Keratinocyte (primary cell): ENCODE data around the gene SHISA2. TPM values are rescaled to one million over a fixed set of nuclear protein-coding genes. Genes with fewer than 3 reads are reported as not detected.

Source experiments
- DNase-seq: peaks from one replicate; pipeline ENCODE4 v3.0.0-alpha.2; 2011; ENCODE audit warnings: low read depth, missing footprints, low spot score
- FAIRE-seq: peaks from 2 replicates; lab custom pipeline; 2011; peaks lifted over from hg19 to GRCh38; lab: Jason Lieb, UNC
- H2AFZ ChIP-seq: 2 replicates; pipeline ENCODE4 v1.6.0; 2012; ENCODE audit warnings: low read length, control low read depth, inconsistent platforms; ENCODE audit not compliant: control insufficient read depth
- H3K27ac ChIP-seq: 2 replicates; pipeline ENCODE4 v1.5.1; 2011; ENCODE audit warnings: low read length; ENCODE audit not compliant: control insufficient read depth, insufficient read depth
- H3K27me3 ChIP-seq: 3 replicates; pipeline ENCODE4 v1.6.0; 2011; ENCODE audit warnings: low read length; ENCODE audit not compliant: control insufficient read depth, insufficient read depth; ENCODE audit errors: extremely low read depth
- H3K36me3 ChIP-seq, 2 experiments: 2 replicates in 1 of 2; 3 replicates in 1 of 2; pipeline ENCODE4 v1.5.1; 2011; ENCODE audit warnings: low read length in 2 of 2, mild to moderate bottlenecking in 1 of 2; ENCODE audit not compliant: control insufficient read depth in 2 of 2, insufficient read depth in 2 of 2; ENCODE audit errors: extremely low read depth in 1 of 2
- H3K4me1 ChIP-seq: 3 replicates; pipeline ENCODE4 v1.5.1; 2011; ENCODE audit warnings: low read length; ENCODE audit not compliant: control insufficient read depth, insufficient read depth; ENCODE audit errors: extremely low read depth
- H3K4me2 ChIP-seq: 3 replicates; pipeline ENCODE4 v1.6.0; 2011; ENCODE audit warnings: low read depth, low read length; ENCODE audit not compliant: control insufficient read depth, insufficient read depth; ENCODE audit errors: extremely low read depth
- H3K4me3 ChIP-seq, 3 experiments: fragments of 200-600 bp in 1 of 3; sonication (generic) in 1 of 3; 2 replicates in 2 of 3; 3 replicates in 1 of 3; pipeline ENCODE4 v1.5.1; 2011 to 2016; ENCODE audit warnings: low read length in 3 of 3, mild to moderate bottlenecking in 3 of 3, control low read depth in 2 of 3, inconsistent platforms in 1 of 3, low read depth in 1 of 3, mixed read lengths in 1 of 3, mixed run types in 1 of 3, moderate library complexity in 1 of 3; ENCODE audit not compliant: control insufficient read depth in 2 of 3, insufficient read depth in 2 of 3; ENCODE audit errors: extremely low read depth in 1 of 3
- H3K79me2 ChIP-seq: 2 replicates; pipeline ENCODE4 v1.6.0; 2012; ENCODE audit warnings: low read length; ENCODE audit not compliant: control insufficient read depth, insufficient read depth
- H3K9ac ChIP-seq: 3 replicates; pipeline ENCODE4 v1.6.0; 2011; ENCODE audit warnings: low read length; ENCODE audit not compliant: control insufficient read depth, insufficient read depth; ENCODE audit errors: extremely low read depth
- H3K9me1 ChIP-seq: 3 replicates; pipeline ENCODE4 v1.6.0; 2011; ENCODE audit warnings: low read length; ENCODE audit not compliant: control insufficient read depth, insufficient read depth; ENCODE audit errors: extremely low read depth
- H3K9me3 ChIP-seq: 2 replicates; pipeline ENCODE4 v1.5.1; 2012; ENCODE audit warnings: low read depth, low read length; ENCODE audit not compliant: control insufficient read depth
- H4K20me1 ChIP-seq: 3 replicates; pipeline ENCODE4 v1.6.0; 2011; ENCODE audit warnings: low read length; ENCODE audit not compliant: control insufficient read depth, insufficient read depth; ENCODE audit errors: extremely low read depth
- EZH2 ChIP-seq: IDR thresholded peaks from one replicate; pipeline ENCODE4 v1.6.1; 2012; ENCODE audit warnings: inconsistent platforms, mild to moderate bottlenecking, low read length, moderate library complexity
- dilution Hi-C: fragments of 300-500 bp; cut with MboI; formaldehyde crosslinking; loops from one replicate; pipeline ENCODE4 v1.7.0; 2020; ENCODE audit warnings: low sequenced_read_pairs; ENCODE audit not compliant: extremely low pct_ligation_motif_present
- polyA plus RNA-seq, 5 experiments: library from polyadenylated mRNA; depleted of rRNA in 3 of 5; stranded (reverse) in 3 of 5; stranded (forward) in 1 of 5; unstranded in 1 of 5; fragments of >200 nt; gene quantifications; 1 replicate in 1 of 5; 2 replicates in 3 of 5; 3 replicates in 1 of 5; pipeline versions ENCODE4 v1.2.1 to v1.2.3, GENCODE V29; 2011 to 2012; ENCODE audit warnings: missing spikeins in 2 of 5, low read depth in 1 of 5, low replicate concordance in 1 of 5
- TF ChIP-seq, protein P1 (sequence below), 3 experiments: IDR thresholded peaks in 1 of 3; conservative IDR thresholded peaks in 1 of 3; optimal IDR thresholded peaks in 1 of 3; 2 replicates in 2 of 3; 3 replicates in 1 of 3; pipeline versions ENCODE3 to v1.5.1; 2011; ENCODE audit warnings: low read length in 3 of 3, mild to moderate bottlenecking in 3 of 3, moderate library complexity in 2 of 3, control low read depth in 1 of 3, inconsistent platforms in 1 of 3; ENCODE audit not compliant: insufficient read depth in 2 of 3; ENCODE audit errors: extremely low read depth in 1 of 3

SHISA2 gene
- polyA plus RNA-seq, 1 donor (not counting 4 experiments of a cell fraction or from before 2014, with no cell fraction given), result 0.18 TPM

DNA sequence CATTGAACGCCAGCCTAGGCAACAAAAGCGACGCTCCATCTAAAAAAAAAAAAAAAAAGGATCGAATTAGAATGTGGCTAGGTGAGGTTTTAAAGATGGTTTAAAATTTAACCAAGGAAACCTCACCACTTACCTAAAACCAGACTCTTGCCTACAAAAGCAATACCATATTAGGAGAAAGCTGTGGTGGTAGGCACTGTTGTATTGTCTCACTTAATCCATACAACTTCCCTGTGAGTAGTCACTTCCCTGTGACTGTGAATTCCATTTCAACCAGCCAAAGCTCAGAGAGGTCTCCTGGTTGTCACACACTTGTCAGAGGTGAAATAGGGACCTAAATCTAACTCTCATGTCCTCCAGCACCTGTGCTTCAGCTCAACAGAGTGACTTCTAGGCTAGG lies 15.4 kb downstream of the SHISA2 start:
- DNase-seq (no peak), FAIRE-seq (no peak)
- Histone ChIP-seq H3K9ac (no peak overlapping the region), H3K79me2 (no peaks in the 10 kb centered on the region), H3K4me2 (no peak overlapping the region), H4K20me1 (no peaks in the 10 kb centered on the region), H3K4me3 (no peak overlapping the region), H3K9me1 (no peaks in the 10 kb centered on the region), H2AFZ (no peak overlapping the region), H3K4me1 (no peaks in the 10 kb centered on the region), H3K27ac (no peak overlapping the region), H3K36me3 (no peaks in the 10 kb centered on the region), H3K27me3 (no peaks in the 10 kb centered on the region), H3K9me3 (no peaks in the 10 kb centered on the region)
- dilution Hi-C loops, result no loop called here
- no peak for TF ChIP-seq EZH2
- TF ChIP-seq, protein P1, sequence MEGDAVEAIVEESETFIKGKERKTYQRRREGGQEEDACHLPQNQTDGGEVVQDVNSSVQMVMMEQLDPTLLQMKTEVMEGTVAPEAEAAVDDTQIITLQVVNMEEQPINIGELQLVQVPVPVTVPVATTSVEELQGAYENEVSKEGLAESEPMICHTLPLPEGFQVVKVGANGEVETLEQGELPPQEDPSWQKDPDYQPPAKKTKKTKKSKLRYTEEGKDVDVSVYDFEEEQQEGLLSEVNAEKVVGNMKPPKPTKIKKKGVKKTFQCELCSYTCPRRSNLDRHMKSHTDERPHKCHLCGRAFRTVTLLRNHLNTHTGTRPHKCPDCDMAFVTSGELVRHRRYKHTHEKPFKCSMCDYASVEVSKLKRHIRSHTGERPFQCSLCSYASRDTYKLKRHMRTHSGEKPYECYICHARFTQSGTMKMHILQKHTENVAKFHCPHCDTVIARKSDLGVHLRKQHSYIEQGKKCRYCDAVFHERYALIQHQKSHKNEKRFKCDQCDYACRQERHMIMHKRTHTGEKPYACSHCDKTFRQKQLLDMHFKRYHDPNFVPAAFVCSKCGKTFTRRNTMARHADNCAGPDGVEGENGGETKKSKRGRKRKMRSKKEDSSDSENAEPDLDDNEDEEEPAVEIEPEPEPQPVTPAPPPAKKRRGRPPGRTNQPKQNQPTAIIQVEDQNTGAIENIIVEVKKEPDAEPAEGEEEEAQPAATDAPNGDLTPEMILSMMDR (optimal IDR thresholded peaks at IDR 0.05 in 1 of 3, IDR thresholded peaks at IDR 0.05 in 1 of 3, conservative IDR thresholded peaks at IDR 0.05 in 1 of 3; ENCODE audit: extremely low read depth in 1 of 3, insufficient read depth in 2 of 3, low read length in 3 of 3), result no peak

DNA sequence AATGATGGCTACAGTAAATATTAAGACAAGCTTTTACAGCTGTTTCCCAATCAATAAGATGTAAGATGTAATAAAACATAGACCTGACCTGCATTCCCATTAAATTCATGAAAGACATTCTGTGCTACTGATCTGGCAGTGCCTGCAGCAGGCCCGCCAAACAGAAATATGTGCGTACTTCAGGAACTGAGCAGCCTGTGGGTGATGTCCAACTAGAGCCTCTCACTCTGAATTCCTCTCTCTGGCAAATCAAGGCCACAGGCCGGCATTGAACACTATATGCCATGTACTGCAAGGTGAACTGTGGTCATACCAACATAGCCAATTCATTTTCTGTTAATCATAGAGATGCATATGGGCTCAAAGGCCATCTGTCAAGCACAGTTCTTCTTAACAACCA lies 17.8 kb downstream of the SHISA2 start:
- H3K4me1 ChIP-seq, result no peaks in the 10 kb centered on the region
- H3K9me3 ChIP-seq, result no peaks in the 10 kb centered on the region
- no peaks in the 10 kb centered on the region for H3K9me1 ChIP-seq
- no peak overlapping the region for H3K9ac ChIP-seq
- FAIRE-seq (no peak), DNase-seq (no peak)
- H2AFZ ChIP-seq, result no peak overlapping the region
- dilution Hi-C loops, result no loop called here
- no peaks in the 10 kb centered on the region for H3K36me3 ChIP-seq
- TF ChIP-seq, protein P1 (optimal IDR thresholded peaks at IDR 0.05 in 1 of 3, IDR thresholded peaks at IDR 0.05 in 1 of 3, conservative IDR thresholded peaks at IDR 0.05 in 1 of 3; ENCODE audit: extremely low read depth in 1 of 3, insufficient read depth in 2 of 3, low read length in 3 of 3), result no peak
- no peak for TF ChIP-seq EZH2
- H3K4me2 ChIP-seq, result no peak overlapping the region
- peaks cover 7% of the 10 kb centered on the region for H3K27me3 ChIP-seq
- H4K20me1 ChIP-seq, result no peaks in the 10 kb centered on the region
- no peak overlapping the region for H3K4me3 ChIP-seq
- H3K79me2 ChIP-seq, result no peaks in the 10 kb centered on the region
- no peak overlapping the region for H3K27ac ChIP-seq
